Activated CD8-positive, alpha-beta T cell treated with anti-CD3 and anti-CD28 coated beads for 36 hours (primary cell): Measurements from ENCODE around the gene AVL9. TPM values are rescaled to one million over a fixed set of nuclear protein-coding genes. Genes with fewer than 3 reads are reported as not detected.

Experiments used
- ATAC-seq: fragments of 200-7000 bp; cut with Tn5 transposase; one replicate; pipeline ENCODE4 v1.10.0; 2021; ENCODE audit warnings: mild to moderate bottlenecking, moderate library complexity
- CTCF ChIA-PET: fragments of 350-600 bp; sonication (Branson Sonifier 250); formaldehyde crosslinking; loops from one replicate; lab custom pipeline; 2021; ENCODE audit warnings: antibody characterized with exemption; lab: Charles Lee
- POLR2A ChIA-PET: fragments of 350-600 bp; sonication (Branson Sonifier 250); formaldehyde crosslinking; loops from one replicate; lab custom pipeline; 2021; ENCODE audit warnings: antibody characterized with exemption; lab: Charles Lee
- DNase-seq: peaks from one replicate; pipeline ENCODE4 v3.0.0-alpha.2; 2020
- H3K27ac Mint-ChIP-seq: one replicate; pipeline ENCODE4 v1.8.0; 2021; ENCODE audit warnings: mild to moderate bottlenecking, mixed read lengths
- H3K27me3 Mint-ChIP-seq: one replicate; pipeline ENCODE4 v1.8.0; 2021; ENCODE audit warnings: mixed read lengths
- H3K36me3 Mint-ChIP-seq: one replicate; pipeline ENCODE4 v1.8.0; 2021; ENCODE audit warnings: low read depth, mixed read lengths
- H3K4me1 Mint-ChIP-seq: one replicate; pipeline ENCODE4 v1.8.0; 2021; ENCODE audit warnings: low read depth, mixed read lengths
- H3K4me3 Mint-ChIP-seq: one replicate; pipeline ENCODE4 v1.8.0; 2021; ENCODE audit warnings: mild to moderate bottlenecking, moderate library complexity, mixed read lengths
- H3K9me3 Mint-ChIP-seq: one replicate; pipeline ENCODE4 v1.8.0; 2021; ENCODE audit warnings: mixed read lengths
- CTCF ChIP-seq: fragments of 200-600 bp; IDR thresholded peaks from one replicate; pipeline ENCODE4 v1.8.0; 2022; ENCODE audit warnings: antibody characterized with exemption, mild to moderate bottlenecking
- intact Hi-C: fragments of 100-400 bp; cut with micrococcal nuclease; formaldehyde crosslinking; loops from one replicate; pipeline ENCODE4 v1.10.0; 2022
- total RNA-seq, 2 experiments: library from RNA; stranded (reverse); gene quantifications; one replicate each; pipeline ENCODE4 v1.2.3, GENCODE V29; 2021

Gene AVL9
- total RNA-seq, 2 experiments from 2014 or later, result 54.0 to 63.5 TPM

- CTCF ChIA-PET, result no interaction called here
- no peak for ATAC-seq
- Mint-ChIP-seq H3K4me1 (no peaks in the 10 kb centered on the region), H3K9me3 (no peaks in the 10 kb centered on the region), H3K27me3 (no peaks in the 10 kb centered on the region), H3K4me3 (no peak overlapping the region), H3K36me3 (peaks cover 30% of the 10 kb centered on the region), H3K27ac (no peak overlapping the region)
- intact Hi-C loops, result no loop called here
- TF ChIP-seq CTCF, result no peak
- POLR2A ChIA-PET, result no interaction called here
- DNase-seq, result no peak
These were observed 85.4 kb downstream of the AVL9 start for GRCh38 chr7:32580646-32581045.

DNA sequence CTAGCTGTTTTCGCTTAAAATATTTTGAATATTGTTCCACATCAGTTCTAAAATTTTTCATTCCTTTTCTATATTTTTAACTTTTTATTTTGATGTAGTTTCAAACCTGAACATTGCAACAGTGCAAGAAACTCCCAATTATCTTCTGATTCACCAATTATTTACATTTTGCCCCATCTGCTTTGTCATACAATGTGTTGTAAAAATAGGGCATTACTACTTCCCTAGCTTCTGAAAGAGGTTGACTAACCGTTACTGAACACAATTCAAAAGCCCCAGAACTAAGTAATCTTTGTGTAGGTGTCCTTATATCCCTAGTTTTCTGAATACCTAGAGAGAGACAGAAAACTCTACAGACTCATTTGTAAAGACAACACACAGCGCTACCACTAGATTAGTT lies 86.7 kb downstream of the AVL9 start:
- ATAC-seq, result no peak
- no peak for DNase-seq
- Mint-ChIP-seq H3K9me3 (no peaks in the 10 kb centered on the region), H3K36me3 (peaks cover 36% of the 10 kb centered on the region), H3K4me1 (peaks cover 3% of the 10 kb centered on the region), H3K4me3 (no peak overlapping the region), H3K27me3 (no peaks in the 10 kb centered on the region), H3K27ac (no peak overlapping the region)
- CTCF ChIA-PET, result no interaction called here
- intact Hi-C loops, result no loop called here
- POLR2A ChIA-PET, result no interaction called here
- TF ChIP-seq CTCF, result no peak

DNA sequence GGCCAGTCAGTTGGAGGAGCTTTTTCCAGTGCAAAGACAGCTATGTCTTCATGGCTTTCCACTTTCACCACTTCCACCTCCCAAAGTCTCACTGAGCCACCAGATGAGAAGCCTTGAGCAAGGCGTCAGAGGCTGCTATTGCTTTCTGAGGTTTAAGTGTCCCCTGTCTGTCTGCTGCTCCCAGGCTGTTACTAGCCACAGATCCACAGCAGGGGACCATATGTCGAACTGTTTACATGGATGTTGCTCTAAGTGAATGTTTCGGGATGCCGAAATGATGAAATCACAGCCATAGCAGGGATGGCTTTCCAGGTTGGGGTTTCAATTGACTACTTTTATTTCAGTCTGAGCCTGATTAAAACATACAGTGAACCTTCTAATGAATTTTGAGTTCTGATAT lies 88.5 kb downstream of the AVL9 start:
- ATAC-seq (no peak), DNase-seq (no peak)
- no peak for TF ChIP-seq CTCF
- H3K4me1 Mint-ChIP-seq, result peaks cover 21% of the 10 kb centered on the region
- no peak overlapping the region for H3K27ac Mint-ChIP-seq
- no peaks in the 10 kb centered on the region for H3K9me3 Mint-ChIP-seq
- ChIA-PET CTCF (no interaction called here), POLR2A (no interaction called here)
- no peak overlapping the region for H3K4me3 Mint-ChIP-seq
- H3K36me3 Mint-ChIP-seq, result peaks cover 32% of the 10 kb centered on the region
- intact Hi-C loops, result no loop called here
- H3K27me3 Mint-ChIP-seq, result no peaks in the 10 kb centered on the region

GRCh38 chr7:32586291-32587221 lies 91.3 kb downstream of the AVL9 start:
- Mint-ChIP-seq H3K4me3 (no peak overlapping the region), H3K9me3 (no peaks in the 10 kb centered on the region), H3K36me3 (peaks cover 32% of the 10 kb centered on the region), H3K4me1 (peaks cover 29% of the 10 kb centered on the region), H3K27me3 (no peaks in the 10 kb centered on the region), H3K27ac (peak overlapping the region; percentile 88)
- ChIA-PET POLR2A (interaction anchor here (0.6 kb wide), 1 partner anchor 318 kb away, joined by 4 read pairs; no protein-coding TSS in a partner anchor), CTCF (no interaction called here)
- no peak for ATAC-seq
- TF ChIP-seq CTCF, result no peak
- intact Hi-C loops, result no loop called here
- no peak for DNase-seq

GRCh38 chr7:32587411-32587948 lies 92.2 kb downstream of the AVL9 start:
- Mint-ChIP-seq H3K27me3 (no peaks in the 10 kb centered on the region), H3K36me3 (peaks cover 32% of the 10 kb centered on the region), H3K4me1 (peaks cover 29% of the 10 kb centered on the region), H3K27ac (peak overlapping the region; percentile 88), H3K9me3 (no peaks in the 10 kb centered on the region), H3K4me3 (no peak overlapping the region)
- ChIA-PET POLR2A (no interaction called here), CTCF (no interaction called here)
- DNase-seq (no peak), ATAC-seq (no peak)
- TF ChIP-seq CTCF, result no peak
- intact Hi-C loops, result no loop called here
